ENCODE measurements around the gene SPATS2L.

DNA sequence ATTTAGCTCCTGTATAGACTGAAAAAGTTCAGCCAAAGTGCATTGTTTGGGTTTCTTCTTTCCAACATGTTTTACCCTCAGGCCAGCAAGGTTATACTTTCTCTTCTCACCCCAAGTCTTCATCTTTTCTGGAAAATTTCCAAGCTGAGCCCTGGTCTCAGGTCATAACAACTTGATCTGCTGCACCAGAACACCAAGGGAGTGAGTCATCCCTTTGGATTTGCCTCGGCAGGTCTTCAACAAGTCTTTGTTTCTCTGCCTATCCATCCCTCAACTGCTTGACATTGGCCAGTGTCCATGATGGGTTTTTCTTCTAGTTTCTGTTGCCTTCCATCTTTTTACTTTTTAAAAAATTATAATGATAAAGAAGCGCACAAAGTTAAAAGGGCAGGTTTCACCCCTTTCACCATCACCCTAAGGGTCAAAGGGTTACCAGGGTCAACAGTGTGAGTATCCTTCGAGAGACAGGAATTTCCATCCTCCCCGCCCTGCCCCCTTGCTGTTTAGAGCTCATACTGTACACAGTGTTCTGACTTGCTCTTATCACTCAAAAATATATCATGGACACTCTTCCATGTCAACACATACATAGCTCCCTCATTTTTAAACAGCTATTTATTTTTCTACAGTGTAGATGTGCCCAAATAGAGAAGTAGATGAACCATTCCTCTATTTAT lies 5.7 kb upstream of the SPATS2L start:
- TF ChIP-seq CTCF (IDR thresholded peaks at IDR 0.05; ENCODE audit: low read depth, low read length) (no peak), POLR2A (IDR thresholded peaks at IDR 0.05; ENCODE audit: extremely low read depth, insufficient read length) (no peak)
